Activated CD8-positive, alpha-beta T cell treated with anti-CD3 and anti-CD28 coated beads for 36 hours (primary cell): ENCODE data around the gene L2HGDH. TPM values are rescaled to one million over a fixed set of nuclear protein-coding genes. Genes with fewer than 3 reads are reported as not detected.

Source experiments
- ATAC-seq: fragments of 200-7000 bp; cut with Tn5 transposase; one replicate; pipeline ENCODE4 v1.10.0; 2021; ENCODE audit warnings: mild to moderate bottlenecking, moderate library complexity
- CTCF ChIA-PET: fragments of 350-600 bp; sonication (Branson Sonifier 250); formaldehyde crosslinking; loops from one replicate; lab custom pipeline; 2021; ENCODE audit warnings: antibody characterized with exemption; lab: Charles Lee
- POLR2A ChIA-PET: fragments of 350-600 bp; sonication (Branson Sonifier 250); formaldehyde crosslinking; loops from one replicate; lab custom pipeline; 2021; ENCODE audit warnings: antibody characterized with exemption; lab: Charles Lee
- DNase-seq: peaks from one replicate; pipeline ENCODE4 v3.0.0-alpha.2; 2020
- H3K27ac Mint-ChIP-seq: one replicate; pipeline ENCODE4 v1.8.0; 2021; ENCODE audit warnings: mild to moderate bottlenecking, mixed read lengths
- H3K27me3 Mint-ChIP-seq: one replicate; pipeline ENCODE4 v1.8.0; 2021; ENCODE audit warnings: mixed read lengths
- H3K36me3 Mint-ChIP-seq: one replicate; pipeline ENCODE4 v1.8.0; 2021; ENCODE audit warnings: low read depth, mixed read lengths
- H3K4me1 Mint-ChIP-seq: one replicate; pipeline ENCODE4 v1.8.0; 2021; ENCODE audit warnings: low read depth, mixed read lengths
- H3K4me3 Mint-ChIP-seq: one replicate; pipeline ENCODE4 v1.8.0; 2021; ENCODE audit warnings: mild to moderate bottlenecking, moderate library complexity, mixed read lengths
- H3K9me3 Mint-ChIP-seq: one replicate; pipeline ENCODE4 v1.8.0; 2021; ENCODE audit warnings: mixed read lengths
- CTCF ChIP-seq: fragments of 200-600 bp; IDR thresholded peaks from one replicate; pipeline ENCODE4 v1.8.0; 2022; ENCODE audit warnings: antibody characterized with exemption, mild to moderate bottlenecking
- intact Hi-C: fragments of 100-400 bp; cut with micrococcal nuclease; formaldehyde crosslinking; loops from one replicate; pipeline ENCODE4 v1.10.0; 2022
- total RNA-seq, 2 experiments: library from RNA; stranded (reverse); gene quantifications; one replicate each; pipeline ENCODE4 v1.2.3, GENCODE V29; 2021

Gene L2HGDH
- 10 to 100 TPM; 18.4 to 18.8 TPM for total RNA-seq

- ATAC-seq, result peak; percentile 96
- DNase-seq, result peak; percentile 91
- Mint-ChIP-seq H3K27me3 (no peaks in the 10 kb centered on the region), H3K9me3 (peaks cover 8% of the 10 kb centered on the region), H3K4me3 (peak within 1 kb of the TSS; percentile 88), H3K36me3 (peaks cover 27% of the 10 kb centered on the region), H3K27ac (peak within 1 kb of the TSS; percentile 98), H3K4me1 (peaks cover 35% of the 10 kb centered on the region)
- peak; percentile 11 for TF ChIP-seq CTCF
- intact Hi-C loops, result loop anchor here (5.0 kb wide), 1 partner anchor 80 kb away; the partner anchor contains the start of gene SOS2
- CTCF ChIA-PET, result interaction anchor here (1.2 to 3.2 kb wide), 4 partner anchors 10 to 450 kb away, joined by 3 to 35 read pairs (median 4); no protein-coding TSS in a partner anchor
- POLR2A ChIA-PET, result interaction anchor here (0.6 to 2.3 kb wide), 6 partner anchors 9 to 678 kb away, joined by 3 to 18 read pairs (median 4); no protein-coding TSS in a partner anchor
These were observed at the start of gene L2HGDH, which contains the start of gene DMAC2L for GRCh38 chr14:50311972-50312733. Gene L2HGDH (minus strand): TSS chr14:50312229. CDS start chr14:50312150, 79 bp downstream. Gene DMAC2L (plus strand): TSS chr14:50312324. CDS start chr14:50321488, 9,164 bp downstream.

- intact Hi-C loops, result no loop called here
- peaks cover 20% of the 10 kb centered on the region for H3K4me1 Mint-ChIP-seq
These were observed 48.8 kb upstream of the L2HGDH start for GRCh38 chr14:50360851-50361250.

GRCh38 chr14:50360093-50360492 lies 48.1 kb upstream of the L2HGDH start:
- DNase-seq (no peak), ATAC-seq (no peak)
- Mint-ChIP-seq H3K9me3 (peaks cover 4% of the 10 kb centered on the region), H3K4me3 (no peak overlapping the region), H3K4me1 (peaks cover 18% of the 10 kb centered on the region), H3K27ac (no peak overlapping the region), H3K36me3 (peaks cover 15% of the 10 kb centered on the region), H3K27me3 (no peaks in the 10 kb centered on the region)
- intact Hi-C loops, result no loop called here
- no peak for TF ChIP-seq CTCF
- ChIA-PET CTCF (interaction anchor here (1.1 kb wide), 1 partner anchor 172 kb away, joined by 3 read pairs; the partner anchor contains the start of gene MAP4K5), POLR2A (no interaction called here)

More at GRCh38 chr14:50360851-50361250, 48.8 kb upstream of the L2HGDH start:
- ATAC-seq (no peak), DNase-seq (no peak)
- Mint-ChIP-seq H3K27me3 (no peaks in the 10 kb centered on the region), H3K27ac (no peak overlapping the region), H3K36me3 (peaks cover 12% of the 10 kb centered on the region), H3K9me3 (peaks cover 4% of the 10 kb centered on the region), H3K4me3 (no peak overlapping the region)
- POLR2A ChIA-PET, result no interaction called here
- TF ChIP-seq CTCF, result no peak
- CTCF ChIA-PET, result no interaction called here

- no peak overlapping the region for H3K27ac Mint-ChIP-seq
- ATAC-seq, result no peak
- intact Hi-C loops, result no loop called here
- ChIA-PET CTCF (interaction anchor here (1.1 kb wide), 1 partner anchor 172 kb away, joined by 3 read pairs; the partner anchor contains the start of gene MAP4K5), POLR2A (no interaction called here)
- H3K36me3 Mint-ChIP-seq, result peaks cover 15% of the 10 kb centered on the region
- H3K27me3 Mint-ChIP-seq, result no peaks in the 10 kb centered on the region
- TF ChIP-seq CTCF, result no peak
- peaks cover 4% of the 10 kb centered on the region for H3K9me3 Mint-ChIP-seq
- peaks cover 15% of the 10 kb centered on the region for H3K4me1 Mint-ChIP-seq
- DNase-seq, result no peak
- H3K4me3 Mint-ChIP-seq, result no peak overlapping the region
These were observed 47.6 kb upstream of the L2HGDH start for GRCh38 chr14:50359631-50360030.
